ENCODE data around the gene FBXO10. TPM values are rescaled to one million over a fixed set of nuclear protein-coding genes. Genes with fewer than 3 reads are reported as not detected.
"Not testable (repeated sequence)": the region's sequence is repeated elsewhere in the genome, so short reads cannot be mapped to it uniquely, and the experiment has no call there.

Gene FBXO10
- total RNA-seq, 1 donor from 2014 or later = 22.0 TPM

GRCh38 chr9:37608250-37608649 lies 32.1 kb upstream of the FBXO10 start:
- no peak overlapping the region for H3K27ac Mint-ChIP-seq
- TF ChIP-seq CTCF (IDR thresholded peaks at IDR 0.05; ENCODE audit: unreplicated experiment) = no peak
- peaks cover 35% of the 10 kb centered on the region for H3K27me3 Mint-ChIP-seq
- H3K36me3 Mint-ChIP-seq (ENCODE audit: insufficient read depth) = no peaks in the 10 kb centered on the region
- no peak for DNase-seq (ENCODE audit: low spot score, unreplicated experiment)
- no peaks in the 10 kb centered on the region for H3K4me1 Mint-ChIP-seq (ENCODE audit: low read depth)
- no peaks in the 10 kb centered on the region for H3K9me3 Mint-ChIP-seq (ENCODE audit: low read depth)
- H3K4me3 Mint-ChIP-seq (ENCODE audit: low read depth) = no peak overlapping the region

GRCh38 chr9:37604296-37604695 lies 28.1 kb upstream of the FBXO10 start:
- H3K36me3 Mint-ChIP-seq (ENCODE audit: insufficient read depth) = no peaks in the 10 kb centered on the region
- no peaks in the 10 kb centered on the region for H3K4me1 Mint-ChIP-seq (ENCODE audit: low read depth)
- no peak for TF ChIP-seq CTCF (IDR thresholded peaks at IDR 0.05; ENCODE audit: unreplicated experiment)
- no peak overlapping the region for H3K4me3 Mint-ChIP-seq (ENCODE audit: low read depth)
- H3K9me3 Mint-ChIP-seq (ENCODE audit: low read depth) = no peaks in the 10 kb centered on the region
- no peak overlapping the region for H3K27ac Mint-ChIP-seq
- DNase-seq (ENCODE audit: low spot score, unreplicated experiment) = no peak
- H3K27me3 Mint-ChIP-seq = peaks cover 41% of the 10 kb centered on the region

- no peaks in the 10 kb centered on the region for H3K4me1 Mint-ChIP-seq (ENCODE audit: low read depth)
- DNase-seq (ENCODE audit: low spot score, unreplicated experiment) = no peak
- H3K36me3 Mint-ChIP-seq (ENCODE audit: insufficient read depth) = no peaks in the 10 kb centered on the region
- peaks cover 36% of the 10 kb centered on the region for H3K27me3 Mint-ChIP-seq
- TF ChIP-seq CTCF (IDR thresholded peaks at IDR 0.05; ENCODE audit: unreplicated experiment) = no peak
- no peak overlapping the region for H3K4me3 Mint-ChIP-seq (ENCODE audit: low read depth)
- H3K27ac Mint-ChIP-seq = no peak overlapping the region
- no peaks in the 10 kb centered on the region for H3K9me3 Mint-ChIP-seq (ENCODE audit: low read depth)
These were observed 26.6 kb upstream of the FBXO10 start for GRCh38 chr9:37602817-37603216.

- H3K27ac Mint-ChIP-seq; H3K36me3 Mint-ChIP-seq (ENCODE audit: insufficient read depth); DNase-seq (ENCODE audit: low spot score, unreplicated experiment); H3K4me3 Mint-ChIP-seq (ENCODE audit: low read depth); H3K9me3 Mint-ChIP-seq (ENCODE audit: low read depth); H3K4me1 Mint-ChIP-seq (ENCODE audit: low read depth): not testable (repeated sequence)
- H3K27me3 Mint-ChIP-seq = peaks cover 29% of the 10 kb centered on the region
These were observed 25.9 kb upstream of the FBXO10 start for GRCh38 chr9:37602061-37602460.

GRCh38 chr9:37596504-37596903 lies 20.3 kb upstream of the FBXO10 start:
- Mint-ChIP-seq H3K4me3 (ENCODE audit: low read depth) (no peak overlapping the region), H3K27me3 (peaks cover 26% of the 10 kb centered on the region), H3K4me1 (ENCODE audit: low read depth) (peaks cover 6% of the 10 kb centered on the region), H3K36me3 (ENCODE audit: insufficient read depth) (no peaks in the 10 kb centered on the region), H3K27ac (no peak overlapping the region), H3K9me3 (ENCODE audit: low read depth) (no peaks in the 10 kb centered on the region)
- no peak for TF ChIP-seq CTCF (IDR thresholded peaks at IDR 0.05; ENCODE audit: unreplicated experiment)
- DNase-seq (ENCODE audit: low spot score, unreplicated experiment) = no peak

GRCh38 chr9:37593883-37594448 lies 17.8 kb upstream of the FBXO10 start:
- H3K4me1 Mint-ChIP-seq (ENCODE audit: low read depth) = peaks cover 13% of the 10 kb centered on the region
- peak overlapping the region; percentile 35 for H3K4me3 Mint-ChIP-seq (ENCODE audit: low read depth)

More at GRCh38 chr9:37593883-37594448, 17.8 kb upstream of the FBXO10 start:
- Mint-ChIP-seq H3K27me3 (peaks cover 17% of the 10 kb centered on the region), H3K36me3 (ENCODE audit: insufficient read depth) (no peaks in the 10 kb centered on the region), H3K27ac (no peak overlapping the region), H3K9me3 (ENCODE audit: low read depth) (no peaks in the 10 kb centered on the region)
- DNase-seq (ENCODE audit: low spot score, unreplicated experiment) = no peak
- no peak for TF ChIP-seq CTCF (IDR thresholded peaks at IDR 0.05; ENCODE audit: unreplicated experiment)

Data from progenitor cell of endocrine pancreas (in vitro differentiated cells).